Inflammatory macrophage treated with lipopolysaccharide for 1 hour (primary cell): ENCODE measurements around the gene GABBR1.
A peak's percentile ranks its signal among the peaks of the same experiment; 100 is the strongest.

ENCODE experiments used
- DNase-seq, 2 donors: peaks; one replicate each; pipeline ENCODE4 v3.0.0-alpha.2; 2020 to 2022

GABBR1 gene

GRCh38 chr6:29652198-29652584 lies 19.2 kb upstream of the GABBR1 start:
- DNase-seq: no peak

- DNase-seq: peak; percentile 30 to 67
Measured at GRCh38 chr6:29651413-29652197, 18.6 kb upstream of the GABBR1 start.

GRCh38 chr6:29649701-29650673 lies 17.0 kb upstream of the GABBR1 start:
- DNase-seq: peak; percentile 95 to 100

- peak; percentile 33 to 57 for DNase-seq
Measured at GRCh38 chr6:29647927-29648642, 15.1 kb upstream of the GABBR1 start.

- DNase-seq: peak; percentile 52 to 53
Measured at GRCh38 chr6:29641430-29642148, 8.6 kb upstream of the GABBR1 start.

GRCh38 chr6:29637247-29637646 lies 4.3 kb upstream of the GABBR1 start:
- no peak for DNase-seq

GRCh38 chr6:29633534-29633905 lies 537 bp upstream of the GABBR1 start:
- DNase-seq: no peak

GRCh38 chr6:29631860-29632731 lies 887 bp downstream of the GABBR1 start:
- DNase-seq: no peak

GRCh38 chr6:29631209-29631810 lies 1.7 kb downstream of the GABBR1 start:
- no peak for DNase-seq

- DNase-seq: no peak
Measured at GRCh38 chr6:29630315-29630714, 2.7 kb downstream of the GABBR1 start.

- DNase-seq: no peak
Measured at GRCh38 chr6:29629571-29629970, 3.4 kb downstream of the GABBR1 start.

GRCh38 chr6:29628419-29629281 lies 4.3 kb downstream of the GABBR1 start:
- no peak for DNase-seq

- peak in 1 of 2 donors; percentile 28 for DNase-seq
Measured at GRCh38 chr6:29627755-29628418, 5.1 kb downstream of the GABBR1 start.

GRCh38 chr6:29626948-29627754 lies 5.8 kb downstream of the GABBR1 start:
- DNase-seq: no peak

GRCh38 chr6:29625337-29625930 lies 7.5 kb downstream of the GABBR1 start:
- DNase-seq: no peak

- no peak for DNase-seq
Measured at GRCh38 chr6:29624520-29624961, 8.4 kb downstream of the GABBR1 start.

GRCh38 chr6:29620630-29621029 lies 12.4 kb downstream of the GABBR1 start:
- DNase-seq: no peak

GRCh38 chr6:29619578-29620160 lies 13.3 kb downstream of the GABBR1 start:
- peak; percentile 30 to 57 for DNase-seq
